ENCODE measurements around the gene CD101. TPM values are rescaled to one million over a fixed set of nuclear protein-coding genes. Genes with fewer than 3 reads are reported as not detected.

Gene CD101
- total RNA-seq, 1 donor from 2014 or later = 0.80 TPM

DNA sequence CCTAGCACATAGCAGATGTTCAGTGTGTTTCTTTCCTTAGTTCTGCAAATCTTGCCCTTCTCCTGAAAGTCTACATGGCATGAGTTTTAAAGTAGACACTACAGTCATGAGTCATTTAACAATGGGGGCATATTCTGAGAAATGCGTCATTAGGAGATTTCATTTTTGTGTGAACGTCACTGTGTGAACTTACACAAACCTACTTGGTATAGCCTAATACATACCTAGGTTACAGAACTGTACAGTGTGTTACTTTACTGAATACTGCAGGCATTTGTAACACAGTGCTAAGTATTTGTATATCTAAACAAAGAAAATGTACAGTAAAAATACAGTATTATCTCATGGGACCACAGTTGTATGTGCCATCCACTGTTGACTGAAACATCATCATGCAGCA is 68.6 kb downstream of the CD101 start:
- no peak for DNase-seq (ENCODE audit: low spot score)
- intact Hi-C loops (cut with micrococcal nuclease) = no loop called here
- Mint-ChIP-seq H3K27me3 (ENCODE audit: insufficient read depth) (peaks cover 2% of the 10 kb centered on the region), H3K36me3 (ENCODE audit: low read depth) (peaks cover 46% of the 10 kb centered on the region), H3K9me3 (no peaks in the 10 kb centered on the region), H3K27ac (no peak overlapping the region), H3K4me3 (no peak overlapping the region), H3K4me1 (ENCODE audit: low read depth) (peaks cover 43% of the 10 kb centered on the region)

DNA sequence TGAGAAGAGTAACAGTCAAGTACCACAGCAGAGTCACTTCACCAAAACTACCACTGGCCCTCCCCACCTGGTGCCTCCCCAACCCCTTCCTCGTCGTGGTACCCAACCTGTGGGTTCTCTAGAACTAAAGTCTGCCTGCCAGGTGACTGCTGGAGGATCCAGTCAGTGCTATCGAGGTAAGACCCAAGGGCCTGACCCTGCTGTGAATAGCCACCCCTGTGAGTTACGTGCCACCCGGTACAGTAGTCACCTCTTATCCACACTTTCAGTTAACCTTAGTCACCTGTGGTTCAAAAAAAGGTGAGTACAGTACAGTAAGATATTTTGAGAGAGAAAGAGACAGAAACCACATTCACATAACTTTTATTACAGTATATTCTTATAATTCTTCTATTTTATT is 75.1 kb downstream of the CD101 start:
- Mint-ChIP-seq H3K36me3 (ENCODE audit: low read depth) (peaks cover 64% of the 10 kb centered on the region), H3K27ac (peak overlapping the region; percentile 43), H3K4me1 (ENCODE audit: low read depth) (peaks cover 27% of the 10 kb centered on the region), H3K4me3 (no peak overlapping the region), H3K9me3 (no peaks in the 10 kb centered on the region), H3K27me3 (ENCODE audit: insufficient read depth) (no peaks in the 10 kb centered on the region)
- intact Hi-C loops (cut with micrococcal nuclease) = loop anchor here (1.0 to 5.0 kb wide), 3 partner anchors 16 to 586 kb away; partner anchors contain the start of gene TTF2
- no peak for DNase-seq (ENCODE audit: low spot score)

DNA sequence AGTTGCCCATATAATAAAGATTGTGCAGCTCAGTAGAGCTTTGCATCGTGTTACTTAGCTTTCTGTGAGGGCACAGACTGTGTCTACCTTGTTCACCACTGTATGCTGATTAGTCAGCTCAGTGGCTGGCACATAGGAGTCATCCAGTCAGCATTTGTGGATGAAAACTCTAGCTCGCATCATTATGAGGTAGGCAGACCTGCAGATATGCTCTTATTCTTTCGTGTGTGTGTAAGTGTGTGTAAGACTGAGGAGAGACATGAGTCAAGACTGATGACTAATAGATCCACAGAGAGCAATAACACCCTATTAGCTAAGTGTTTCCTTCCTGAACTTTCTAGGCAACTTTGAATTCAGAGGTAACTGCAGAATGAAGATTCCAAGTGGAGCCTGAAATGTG is 75.7 kb downstream of the CD101 start:
- no peak for DNase-seq (ENCODE audit: low spot score)
- intact Hi-C loops (cut with micrococcal nuclease) = loop anchor here (1.0 to 5.0 kb wide), 3 partner anchors 17 to 585 kb away; partner anchors contain the start of gene TTF2

DNA sequence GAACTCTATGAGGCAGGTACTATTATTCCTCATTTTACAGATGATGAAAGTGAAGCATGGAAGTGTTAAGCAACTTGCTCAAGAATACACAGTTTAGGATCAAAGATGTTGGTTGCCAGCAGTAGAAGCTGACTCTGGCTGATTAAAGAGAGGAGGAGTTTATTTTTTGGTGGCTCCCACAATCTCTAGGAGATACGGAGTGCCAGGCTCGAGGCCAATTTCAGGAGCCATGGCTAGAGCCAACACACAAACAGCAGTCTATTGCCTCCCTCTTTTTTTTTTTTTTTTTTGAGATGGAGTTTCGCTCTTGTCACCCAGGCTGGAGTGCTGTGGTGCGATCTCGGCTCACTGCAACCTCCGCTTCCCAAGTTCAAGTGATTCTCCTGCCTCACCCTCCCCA is 78.2 kb downstream of the CD101 start:
- Mint-ChIP-seq H3K9me3 (no peaks in the 10 kb centered on the region), H3K27ac (no peak overlapping the region), H3K27me3 (ENCODE audit: insufficient read depth) (no peaks in the 10 kb centered on the region), H3K4me1 (ENCODE audit: low read depth) (peaks cover 35% of the 10 kb centered on the region), H3K4me3 (no peak overlapping the region), H3K36me3 (ENCODE audit: low read depth) (peaks cover 69% of the 10 kb centered on the region)
- DNase-seq (ENCODE audit: low spot score) = no peak
- intact Hi-C loops (cut with micrococcal nuclease) = loop anchor here (5.0 kb wide), 2 partner anchors 43 to 583 kb away; partner anchors contain the start of gene TRIM45

More for the DNA sequence above, 75.7 kb downstream of the CD101 start:
- no peak overlapping the region for H3K4me3 Mint-ChIP-seq
- no peaks in the 10 kb centered on the region for H3K9me3 Mint-ChIP-seq
- peaks cover 22% of the 10 kb centered on the region for H3K4me1 Mint-ChIP-seq (ENCODE audit: low read depth)
- peaks cover 64% of the 10 kb centered on the region for H3K36me3 Mint-ChIP-seq (ENCODE audit: low read depth)
- H3K27me3 Mint-ChIP-seq (ENCODE audit: insufficient read depth) = no peaks in the 10 kb centered on the region
- peak overlapping the region; percentile 75 for H3K27ac Mint-ChIP-seq

DNA sequence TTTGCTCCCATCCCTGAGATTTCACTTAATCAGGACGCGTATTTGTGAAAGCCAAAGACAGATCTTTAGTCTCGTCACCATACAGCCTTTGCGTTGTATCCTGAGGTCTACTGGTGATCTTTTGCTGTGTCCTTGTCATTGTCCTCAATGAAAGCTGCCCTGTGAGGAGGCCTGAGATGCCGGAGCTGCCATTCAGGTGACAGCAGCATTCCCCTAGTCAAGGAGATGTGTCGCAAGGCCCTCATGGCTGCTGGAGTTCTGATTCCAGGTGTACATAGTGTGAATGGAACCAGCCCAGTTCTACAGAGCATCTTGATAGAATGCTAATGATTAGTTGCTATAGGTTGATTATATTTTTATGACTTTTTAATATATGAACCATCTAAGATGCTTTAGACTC is 82.7 kb downstream of the CD101 start:
- no peaks in the 10 kb centered on the region for H3K9me3 Mint-ChIP-seq
- H3K4me1 Mint-ChIP-seq (ENCODE audit: low read depth) = peaks cover 19% of the 10 kb centered on the region
- peaks cover 53% of the 10 kb centered on the region for H3K36me3 Mint-ChIP-seq (ENCODE audit: low read depth)
- no peaks in the 10 kb centered on the region for H3K27me3 Mint-ChIP-seq (ENCODE audit: insufficient read depth)
- intact Hi-C loops (cut with micrococcal nuclease) = loop anchor here (5.0 kb wide), 1 partner anchor 38 kb away; the partner anchor contains the start of gene TRIM45
- H3K4me3 Mint-ChIP-seq = no peak overlapping the region
- no peak for DNase-seq (ENCODE audit: low spot score)
- no peak overlapping the region for H3K27ac Mint-ChIP-seq

Other genes starting within 250 kb of the CD101 start
- gene CD2, start 247.3 kb upstream of the CD101 start, total RNA-seq = 651 and 685 TPM in 2 replicates
- 38.0 and 43.4 TPM in 2 replicates for gene PTGFRN, start 91.8 kb upstream of the CD101 start, total RNA-seq
- 103 and 114 TPM in 2 replicates for gene TTF2, start 58.6 kb downstream of the CD101 start, total RNA-seq
- gene TRIM45, start 120.0 kb downstream of the CD101 start, total RNA-seq = 1.1 and 1.3 TPM in 2 replicates
- not detected in 2 replicates for gene VTCN1, start 209.2 kb downstream of the CD101 start, total RNA-seq